ES-I3 (cell line): Measurements from ENCODE around the gene TTLL5.

ENCODE experiments used
- H3K36me3 ChIP-seq: 2 replicates; pipeline ENCODE4 v1.6.1; 2013; ENCODE audit warnings: mild to moderate bottlenecking, low read length, control low read depth, moderate library complexity; ENCODE audit not compliant: insufficient read depth
- H3K4me1 ChIP-seq: 2 replicates; pipeline ENCODE4 v1.6.1; 2013; ENCODE audit warnings: mild to moderate bottlenecking, control low read depth, low read length; ENCODE audit not compliant: insufficient read depth
- H3K9ac ChIP-seq: 2 replicates; pipeline ENCODE4 v1.6.1; 2013; ENCODE audit warnings: low read depth, mild to moderate bottlenecking, low read length, moderate library complexity
- H3K9me3 ChIP-seq: 2 replicates; pipeline ENCODE4 v1.6.1; 2013; ENCODE audit warnings: mild to moderate bottlenecking, low read length, moderate library complexity; ENCODE audit not compliant: control insufficient read depth, insufficient read depth

Gene TTLL5

GRCh38 chr14:75861161-75861621, 200.1 kb downstream of the TTLL5 start:
- no peaks in the 10 kb centered on the region for H3K36me3 ChIP-seq
- peaks cover 15% of the 10 kb centered on the region for H3K4me1 ChIP-seq
- H3K9ac ChIP-seq, result no peak overlapping the region
- no peaks in the 10 kb centered on the region for H3K9me3 ChIP-seq

GRCh38 chr14:75863221-75863620, 202.2 kb downstream of the TTLL5 start:
- H3K4me1 ChIP-seq, result peaks cover 25% of the 10 kb centered on the region

GRCh38 chr14:75864352-75864751, 203.3 kb downstream of the TTLL5 start:
- Histone ChIP-seq H3K36me3 (no peaks in the 10 kb centered on the region), H3K9ac (no peak overlapping the region), H3K4me1 (peaks cover 33% of the 10 kb centered on the region), H3K9me3 (no peaks in the 10 kb centered on the region)

More at GRCh38 chr14:75863221-75863620, 202.2 kb downstream of the TTLL5 start:
- H3K9ac ChIP-seq, result no peak overlapping the region
- H3K36me3 ChIP-seq, result no peaks in the 10 kb centered on the region
- no peaks in the 10 kb centered on the region for H3K9me3 ChIP-seq

GRCh38 chr14:75865531-75865930, 204.5 kb downstream of the TTLL5 start:
- Histone ChIP-seq H3K9me3 (no peaks in the 10 kb centered on the region), H3K4me1 (peaks cover 23% of the 10 kb centered on the region), H3K9ac (no peak overlapping the region), H3K36me3 (no peaks in the 10 kb centered on the region)

GRCh38 chr14:75866970-75867369, 205.9 kb downstream of the TTLL5 start:
- no peak overlapping the region for H3K9ac ChIP-seq
- peaks cover 18% of the 10 kb centered on the region for H3K4me1 ChIP-seq
- H3K9me3 ChIP-seq, result no peaks in the 10 kb centered on the region
- H3K36me3 ChIP-seq, result no peaks in the 10 kb centered on the region

- Histone ChIP-seq H3K9ac (no peak overlapping the region), H3K9me3 (no peaks in the 10 kb centered on the region), H3K36me3 (no peaks in the 10 kb centered on the region; the same call in 1 of the 2 replicates), H3K4me1 (peaks cover 18% of the 10 kb centered on the region)
These were observed 210.3 kb downstream of the TTLL5 start for GRCh38 chr14:75871181-75871880.

GRCh38 chr14:75875958-75876357, 214.9 kb downstream of the TTLL5 start:
- Histone ChIP-seq H3K9me3 (no peaks in the 10 kb centered on the region), H3K36me3 (no peaks in the 10 kb centered on the region; the same call in 1 of the 2 replicates), H3K4me1 (no peaks in the 10 kb centered on the region), H3K9ac (no peak overlapping the region)

GRCh38 chr14:75876530-75876929, 215.5 kb downstream of the TTLL5 start:
- H3K9me3 ChIP-seq, result no peaks in the 10 kb centered on the region
- no peaks in the 10 kb centered on the region for H3K4me1 ChIP-seq
- H3K36me3 ChIP-seq, result no peaks in the 10 kb centered on the region; the same call in 1 of the 2 replicates
- H3K9ac ChIP-seq, result no peak overlapping the region

- Histone ChIP-seq H3K4me1 (peaks cover 2% of the 10 kb centered on the region; the same call in 1 of the 2 replicates), H3K9me3 (no peaks in the 10 kb centered on the region), H3K9ac (no peak overlapping the region), H3K36me3 (peaks cover 3% of the 10 kb centered on the region; the same call in 1 of the 2 replicates)
These were observed 216.2 kb downstream of the TTLL5 start for GRCh38 chr14:75877292-75877691.

- H3K36me3 ChIP-seq, result peaks cover 3% of the 10 kb centered on the region; the same call in 1 of the 2 replicates
- H3K9me3 ChIP-seq, result no peaks in the 10 kb centered on the region
- H3K4me1 ChIP-seq, result peaks cover 3% of the 10 kb centered on the region; the same call in 1 of the 2 replicates
- H3K9ac ChIP-seq, result no peak overlapping the region
These were observed 216.8 kb downstream of the TTLL5 start for GRCh38 chr14:75877884-75878283.

GRCh38 chr14:75879031-75879430, 218.0 kb downstream of the TTLL5 start:
- Histone ChIP-seq H3K36me3 (peaks cover 3% of the 10 kb centered on the region; the same call in 1 of the 2 replicates), H3K9me3 (no peaks in the 10 kb centered on the region), H3K9ac (no peak overlapping the region), H3K4me1 (peaks cover 3% of the 10 kb centered on the region; the same call in 1 of the 2 replicates)

- H3K36me3 ChIP-seq, result peaks cover 3% of the 10 kb centered on the region; the same call in 1 of the 2 replicates
- peaks cover 3% of the 10 kb centered on the region; the same call in 1 of the 2 replicates for H3K4me1 ChIP-seq
- no peaks in the 10 kb centered on the region for H3K9me3 ChIP-seq
- no peak overlapping the region for H3K9ac ChIP-seq
These were observed 219.5 kb downstream of the TTLL5 start for GRCh38 chr14:75880512-75880911.

GRCh38 chr14:75881994-75882393, 220.9 kb downstream of the TTLL5 start:
- no peaks in the 10 kb centered on the region for H3K9me3 ChIP-seq
- 0 out of 2 replicates have a peak, but pooled peaks cover 3% of the 10 kb centered on the region for H3K36me3 ChIP-seq
- peaks cover 3% of the 10 kb centered on the region; the same call in 1 of the 2 replicates for H3K4me1 ChIP-seq
- no peak overlapping the region for H3K9ac ChIP-seq

- no peak overlapping the region for H3K9ac ChIP-seq
These were observed 223.2 kb downstream of the TTLL5 start for GRCh38 chr14:75884198-75884611.

GRCh38 chr14:75885829-75886228, 224.8 kb downstream of the TTLL5 start:
- Histone ChIP-seq H3K36me3 (0 out of 2 replicates have a peak, but pooled peaks cover 3% of the 10 kb centered on the region), H3K4me1 (peaks cover 3% of the 10 kb centered on the region; the same call in 1 of the 2 replicates), H3K9me3 (no peaks in the 10 kb centered on the region), H3K9ac (no peak overlapping the region)

More at GRCh38 chr14:75884198-75884611, 223.2 kb downstream of the TTLL5 start:
- H3K36me3 ChIP-seq, result 0 out of 2 replicates have a peak, but pooled peaks cover 3% of the 10 kb centered on the region
- H3K4me1 ChIP-seq, result peaks cover 3% of the 10 kb centered on the region; the same call in 1 of the 2 replicates
- H3K9me3 ChIP-seq, result no peaks in the 10 kb centered on the region
